Duodenal mucosa (tissue), 2 donors: ENCODE measurements around the gene ZNF280C.
A peak's percentile ranks its signal among the peaks of the same experiment; 100 is the strongest.

Experiments used
- H3K27ac ChIP-seq: one replicate; pipeline ENCODE4 v1.7.0; 2013; ENCODE audit warnings: low read depth, low read length
- H3K27me3 ChIP-seq, 2 donors: one replicate each; pipeline ENCODE4 v1.7.0; 2013; ENCODE audit warnings: low read length in 2 of 2, control low read depth in 1 of 2; ENCODE audit not compliant: insufficient read depth in 2 of 2, control insufficient read depth in 1 of 2
- H3K36me3 ChIP-seq, 2 donors: one replicate each; pipeline ENCODE4 v1.7.0; 2013; ENCODE audit warnings: low read length in 2 of 2, control low read depth in 1 of 2; ENCODE audit not compliant: insufficient read depth in 2 of 2, control insufficient read depth in 1 of 2
- H3K4me1 ChIP-seq, 2 donors: one replicate each; pipeline ENCODE4 v1.7.0; 2013; ENCODE audit warnings: low read length in 2 of 2, control low read depth in 1 of 2; ENCODE audit not compliant: insufficient read depth in 2 of 2, control insufficient read depth in 1 of 2
- H3K4me3 ChIP-seq, 2 donors: one replicate each; pipeline ENCODE4 v1.7.0; 2013; ENCODE audit warnings: low read length in 2 of 2, low read depth in 1 of 2
- H3K9ac ChIP-seq, 2 donors: one replicate each; pipeline ENCODE4 v1.7.0; 2013; ENCODE audit warnings: low read length in 2 of 2, low read depth in 1 of 2
- H3K9me3 ChIP-seq, 2 donors: one replicate each; pipeline ENCODE4 v1.7.0; 2013; ENCODE audit warnings: low read length in 2 of 2, control low read depth in 1 of 2; ENCODE audit not compliant: control insufficient read depth in 1 of 2

The ZNF280C gene

GRCh38 chrX:130171446-130172126 is 97.1 kb downstream of the ZNF280C start, which contains the start of gene RAB33A:
RAB33A (plus strand) TSS chrX:130171962; CDS start chrX:130172063, 101 bp downstream.
- no peaks in the 10 kb centered on the region for H3K36me3 ChIP-seq
- H3K27me3 ChIP-seq = no peaks in the 10 kb centered on the region
- no peaks in the 10 kb centered on the region for H3K9me3 ChIP-seq
- no peak within 1 kb of the TSS for H3K27ac ChIP-seq
- H3K4me3 ChIP-seq = peak within 1 kb of the TSS; percentile 62 to 66
- peaks cover 10% of the 10 kb centered on the region in 2 donors for H3K4me1 ChIP-seq
- H3K9ac ChIP-seq = peak within 1 kb of the TSS in 1 of 2 donors; percentile 25

GRCh38 chrX:130170752-130171445 is 97.8 kb downstream of the ZNF280C start:
- Histone ChIP-seq H3K4me1 (peaks cover 12 to 13% of the 10 kb centered on the region in 2 donors), H3K9ac (no peak overlapping the region), H3K9me3 (no peaks in the 10 kb centered on the region), H3K4me3 (peak overlapping the region; percentile 62 to 66), H3K36me3 (no peaks in the 10 kb centered on the region), H3K27me3 (no peaks in the 10 kb centered on the region), H3K27ac (no peak overlapping the region)

GRCh38 chrX:130167040-130167439 is 101.7 kb downstream of the ZNF280C start:
- no peaks in the 10 kb centered on the region for H3K36me3 ChIP-seq
- H3K9me3 ChIP-seq = no peaks in the 10 kb centered on the region
- H3K9ac ChIP-seq = peak overlapping the region; percentile 12 to 70
- H3K4me1 ChIP-seq = peaks cover 11 to 12% of the 10 kb centered on the region in 2 donors
- H3K27me3 ChIP-seq = no peaks in the 10 kb centered on the region
- peak overlapping the region; percentile 81 to 84 for H3K4me3 ChIP-seq
- H3K27ac ChIP-seq = no peak overlapping the region

- peak overlapping the region; percentile 88 for H3K27ac ChIP-seq
- no peaks in the 10 kb centered on the region for H3K27me3 ChIP-seq
- no peaks in the 10 kb centered on the region for H3K36me3 ChIP-seq
- H3K9ac ChIP-seq = peak overlapping the region; percentile 70 to 79
- H3K4me1 ChIP-seq = peaks cover 11 to 12% of the 10 kb centered on the region in 2 donors
- peak overlapping the region; percentile 81 to 84 for H3K4me3 ChIP-seq
- H3K9me3 ChIP-seq = no peaks in the 10 kb centered on the region
Observed at GRCh38 chrX:130166503-130166777, 102.3 kb downstream of the ZNF280C start.

- Histone ChIP-seq H3K27me3 (no peaks in the 10 kb centered on the region), H3K27ac (peak within 1 kb of the TSS; percentile 88), H3K36me3 (no peaks in the 10 kb centered on the region), H3K4me1 (peaks cover 11 to 12% of the 10 kb centered on the region in 2 donors), H3K9me3 (no peaks in the 10 kb centered on the region), H3K4me3 (peak within 1 kb of the TSS; percentile 81 to 84), H3K9ac (peak within 1 kb of the TSS; percentile 70 to 79)
Observed at GRCh38 chrX:130165703-130166502, 102.8 kb downstream of the ZNF280C start, which contains the start of gene AIFM1. AIFM1 (minus strand) TSS chrX:130165841; CDS start chrX:130165656, 185 bp downstream.

- peaks cover 11 to 12% of the 10 kb centered on the region in 2 donors for H3K4me1 ChIP-seq
- H3K27me3 ChIP-seq = no peaks in the 10 kb centered on the region
- no peaks in the 10 kb centered on the region for H3K9me3 ChIP-seq
- peak overlapping the region; percentile 50 for H3K27ac ChIP-seq
- peak overlapping the region; percentile 70 to 79 for H3K9ac ChIP-seq
- H3K4me3 ChIP-seq = peak overlapping the region; percentile 81 to 84
- H3K36me3 ChIP-seq = no peaks in the 10 kb centered on the region
Observed at GRCh38 chrX:130165181-130165702, 103.5 kb downstream of the ZNF280C start.

- Histone ChIP-seq H3K9me3 (no peaks in the 10 kb centered on the region), H3K4me1 (peaks cover 11 to 12% of the 10 kb centered on the region in 2 donors)
Observed at GRCh38 chrX:130163398-130163797, 105.3 kb downstream of the ZNF280C start.

GRCh38 chrX:130162094-130162735 is 106.5 kb downstream of the ZNF280C start:
- no peak overlapping the region for H3K9ac ChIP-seq
- no peaks in the 10 kb centered on the region for H3K36me3 ChIP-seq
- no peak overlapping the region for H3K27ac ChIP-seq
- H3K27me3 ChIP-seq = no peaks in the 10 kb centered on the region
- no peak overlapping the region for H3K4me3 ChIP-seq
- peaks cover 11 to 12% of the 10 kb centered on the region in 2 donors for H3K4me1 ChIP-seq
- no peaks in the 10 kb centered on the region for H3K9me3 ChIP-seq

More at GRCh38 chrX:130163398-130163797, 105.3 kb downstream of the ZNF280C start:
- Histone ChIP-seq H3K27ac (no peak overlapping the region), H3K9ac (no peak overlapping the region), H3K36me3 (no peaks in the 10 kb centered on the region), H3K27me3 (no peaks in the 10 kb centered on the region), H3K4me3 (no peak overlapping the region)

- no peak overlapping the region for H3K9ac ChIP-seq
- H3K27ac ChIP-seq = no peak overlapping the region
- no peaks in the 10 kb centered on the region for H3K9me3 ChIP-seq
- H3K27me3 ChIP-seq = no peaks in the 10 kb centered on the region
- peaks cover 0 to 4% of the 10 kb centered on the region in 2 donors for H3K36me3 ChIP-seq
- H3K4me3 ChIP-seq = no peak overlapping the region
- peaks cover 4 to 5% of the 10 kb centered on the region in 2 donors for H3K4me1 ChIP-seq
Observed at GRCh38 chrX:130159776-130160175, 108.9 kb downstream of the ZNF280C start.
